ENCODE measurements around the gene ATF3. TPM values are rescaled to one million over a fixed set of nuclear protein-coding genes. Genes with fewer than 3 reads are reported as not detected.

Gene ATF3
- total RNA-seq, 4 donors from 2014 or later: 8.2 to 71.6 (median 17.2) TPM

DNA sequence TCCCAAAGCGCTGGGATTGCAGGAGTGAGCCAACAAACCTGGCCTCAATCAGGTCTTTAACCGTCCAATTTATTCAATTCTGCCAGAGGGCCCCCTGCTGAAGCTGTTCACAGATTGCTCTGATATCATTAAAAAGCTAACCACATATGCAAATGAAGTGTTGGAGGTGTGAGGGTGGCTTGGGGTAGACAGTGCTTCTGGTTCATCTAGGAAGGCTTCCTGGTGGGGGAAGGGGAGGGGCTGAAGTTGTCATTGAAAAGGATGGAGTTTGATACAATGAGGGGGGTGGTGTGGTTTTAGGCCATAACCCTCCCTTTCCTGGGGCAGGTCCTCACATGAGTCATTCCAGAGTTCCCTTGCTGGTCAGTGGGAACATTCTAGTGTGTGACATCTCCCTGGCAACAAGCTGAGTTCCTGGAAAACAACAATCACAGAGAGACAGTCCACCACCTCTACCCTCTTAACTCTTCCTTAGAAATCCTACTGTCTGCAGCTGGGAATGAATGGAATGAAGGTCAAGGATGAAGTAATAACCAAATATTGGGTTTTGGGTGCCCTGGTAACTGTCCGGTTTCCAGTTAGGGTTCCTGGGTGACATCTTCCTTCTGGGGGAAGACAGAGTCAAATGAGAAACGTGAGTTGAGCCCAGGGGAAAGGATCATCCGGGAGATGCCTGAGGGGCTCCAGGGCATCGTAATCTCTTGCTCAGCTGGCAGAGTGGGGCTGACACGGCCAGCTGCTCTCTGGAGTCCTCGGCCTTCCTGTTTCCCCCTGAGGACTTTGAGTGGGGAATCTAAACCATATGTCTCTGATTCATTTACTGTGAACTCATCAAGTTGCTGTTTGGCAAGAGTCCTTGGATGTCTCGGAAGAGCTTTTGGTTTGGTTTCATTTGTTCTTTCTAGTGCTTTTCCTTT, 58.9 kb downstream of the ATF3 start:
- DNase-seq (ENCODE audit: low spot score in 2 of 2): peak in 1 of 2 donors; percentile 73
- H3K4me3 ChIP-seq (ENCODE audit: low read depth, poor library complexity, severe bottlenecking): no peak overlapping the region
- WGBS, 2 donors: 47 to 50% methylated on average over 9 of the region's 9 CpGs
- no peak for TF ChIP-seq CTCF (IDR thresholded peaks at IDR 0.05)
- no peak for TF ChIP-seq POLR2A (IDR thresholded peaks at IDR 0.05)
- intact Hi-C loops (cut with DNase I; ENCODE audit: low total_unique reads): no loop called here

- TF ChIP-seq POLR2A (IDR thresholded peaks at IDR 0.05): no peak
- intact Hi-C loops (cut with DNase I; ENCODE audit: low total_unique reads): no loop called here
- no peak for DNase-seq (ENCODE audit: low spot score in 2 of 2)
- no peak overlapping the region for H3K4me3 ChIP-seq (ENCODE audit: low read depth, poor library complexity, severe bottlenecking)
- WGBS, 2 donors: 85 to 87% methylated on average over 5 of the region's 5 CpGs
Observed at GRCh38 chr1:212668477-212668876, 59.9 kb downstream of the ATF3 start.

DNA sequence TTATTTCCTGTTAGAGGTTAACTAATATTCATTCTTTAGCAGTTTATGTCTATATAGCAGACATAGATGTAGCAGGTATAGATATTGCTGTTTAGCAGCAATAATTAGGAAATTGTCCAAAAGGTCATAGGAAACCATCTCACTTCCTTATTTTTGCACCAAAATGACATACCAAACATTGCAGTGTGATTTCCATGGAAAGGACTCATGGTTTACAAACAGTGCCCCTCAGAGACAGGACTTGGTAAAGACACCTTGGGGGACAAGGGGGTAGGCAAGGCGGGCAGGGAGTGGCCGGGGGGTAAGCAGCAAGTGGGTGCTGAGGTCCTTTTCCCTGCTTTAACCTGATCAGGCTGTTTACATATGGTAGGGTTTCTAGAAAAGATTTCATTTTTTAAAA, 60.5 kb downstream of the ATF3 start:
- intact Hi-C loops (cut with DNase I; ENCODE audit: low total_unique reads): no loop called here
- DNase-seq (ENCODE audit: low spot score in 2 of 2): no peak

DNA sequence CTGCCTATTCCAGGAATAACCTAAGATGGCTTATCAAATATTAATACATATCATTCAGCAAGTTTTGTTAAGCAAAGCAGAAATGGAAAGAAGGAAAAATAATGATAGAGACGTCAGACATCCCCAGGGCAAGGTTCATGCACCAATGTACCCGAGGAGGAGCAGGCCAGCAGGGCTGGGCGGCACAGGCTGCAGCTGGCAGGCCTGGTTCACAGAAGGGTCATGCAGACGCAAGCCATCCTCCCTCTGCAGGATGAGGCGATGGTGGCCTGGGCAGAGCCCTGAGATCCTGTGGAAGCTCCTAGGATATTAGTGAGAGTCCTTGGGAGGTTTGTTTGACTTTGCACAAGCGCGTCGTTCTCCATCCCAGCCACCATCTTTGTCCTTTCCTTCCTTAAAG, 61.0 kb downstream of the ATF3 start:
- H3K4me3 ChIP-seq (ENCODE audit: low read depth, poor library complexity, severe bottlenecking): no peak overlapping the region
- intact Hi-C loops (cut with DNase I; ENCODE audit: low total_unique reads): no loop called here
- TF ChIP-seq POLR2A (IDR thresholded peaks at IDR 0.05): no peak
- no peak for TF ChIP-seq CTCF (IDR thresholded peaks at IDR 0.05)
- 87 to 88% methylated on average over 8 of the region's 8 CpGs for WGBS, 2 donors
- no peak for DNase-seq (ENCODE audit: low spot score in 2 of 2)

More for the DNA sequence above, 60.5 kb downstream of the ATF3 start:
- no peak overlapping the region for H3K4me3 ChIP-seq (ENCODE audit: low read depth, poor library complexity, severe bottlenecking)
- no peak for TF ChIP-seq POLR2A (IDR thresholded peaks at IDR 0.05)
- TF ChIP-seq CTCF (IDR thresholded peaks at IDR 0.05): no peak
- 85 to 89% methylated on average over 2 of the region's 2 CpGs for WGBS, 2 donors

DNA sequence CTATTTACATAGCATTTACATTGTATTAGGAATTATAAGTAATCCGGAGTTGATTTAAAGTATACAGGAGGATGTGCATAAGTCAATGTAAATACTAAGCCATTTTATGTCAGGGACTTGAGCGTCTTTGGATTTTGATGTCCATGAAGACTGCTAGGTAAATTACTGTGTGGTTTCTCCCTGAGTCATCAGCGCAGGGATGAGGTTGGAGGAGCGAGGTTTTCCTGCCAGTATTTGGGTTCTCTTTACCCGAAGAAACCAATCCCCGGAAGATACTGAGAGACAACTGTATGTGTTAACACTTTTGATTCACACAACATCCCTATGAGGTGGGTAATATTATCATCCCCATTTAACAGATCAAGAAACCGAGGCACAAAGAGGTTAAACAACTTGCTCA, 61.7 kb downstream of the ATF3 start:
- 93 to 97% methylated on average over 7 of the region's 7 CpGs for WGBS, 2 donors
- DNase-seq (ENCODE audit: low spot score in 2 of 2): no peak
- intact Hi-C loops (cut with DNase I; ENCODE audit: low total_unique reads): no loop called here

More for the DNA sequence above, 61.7 kb downstream of the ATF3 start:
- H3K4me3 ChIP-seq (ENCODE audit: low read depth, poor library complexity, severe bottlenecking): no peak overlapping the region
- TF ChIP-seq CTCF (IDR thresholded peaks at IDR 0.05): no peak
- no peak for TF ChIP-seq POLR2A (IDR thresholded peaks at IDR 0.05)

Other genes with a start within 250 kb of the ATF3 start
- gene PACC1, start 193.9 kb upstream of the ATF3 start, total RNA-seq: 1 to 10 TPM; 2.5 to 8.6 (median 6.1) TPM
- 100 to 1,000 TPM in 1 of 4 donors, 10 to 100 TPM in 3; 82.8 to 139 (median 84.6) TPM for gene NENF, start 175.8 kb upstream of the ATF3 start, total RNA-seq
- gene BATF3, start 91.1 kb downstream of the ATF3 start, total RNA-seq: 1 to 10 TPM in 1 of 4 donors, under 1 TPM in 2, not detected in 1; 0.74 to 2.1 (median 0.84) TPM
- 10 to 100 TPM; 13.9 to 41.8 (median 30.0) TPM for gene NSL1, start 183.0 kb downstream of the ATF3 start, total RNA-seq
- 10 to 100 TPM in 3 of 4 donors, 1 to 10 TPM in 1; 6.0 to 16.1 (median 13.1) TPM for gene TATDN3, start 183.1 kb downstream of the ATF3 start, total RNA-seq
- gene SPATA45, start 238.9 kb downstream of the ATF3 start, total RNA-seq: not detected
- gene FLVCR1, start 249.5 kb downstream of the ATF3 start, total RNA-seq: 1 to 10 TPM; 1.9 to 9.1 (median 2.8) TPM

Data from lower leg skin (tissue), 4 donors.